NOMO-1 treated with dmso at 0.1 percent for 144 hours (cell line): ENCODE measurements around the gene SLIT3.

Experiments
- DNase-seq: peaks from one replicate; lab custom pipeline; 2025; ENCODE audit not compliant: unreplicated experiment; lab: John Stamatoyannopoulos, UW

SLIT3 gene

DNA sequence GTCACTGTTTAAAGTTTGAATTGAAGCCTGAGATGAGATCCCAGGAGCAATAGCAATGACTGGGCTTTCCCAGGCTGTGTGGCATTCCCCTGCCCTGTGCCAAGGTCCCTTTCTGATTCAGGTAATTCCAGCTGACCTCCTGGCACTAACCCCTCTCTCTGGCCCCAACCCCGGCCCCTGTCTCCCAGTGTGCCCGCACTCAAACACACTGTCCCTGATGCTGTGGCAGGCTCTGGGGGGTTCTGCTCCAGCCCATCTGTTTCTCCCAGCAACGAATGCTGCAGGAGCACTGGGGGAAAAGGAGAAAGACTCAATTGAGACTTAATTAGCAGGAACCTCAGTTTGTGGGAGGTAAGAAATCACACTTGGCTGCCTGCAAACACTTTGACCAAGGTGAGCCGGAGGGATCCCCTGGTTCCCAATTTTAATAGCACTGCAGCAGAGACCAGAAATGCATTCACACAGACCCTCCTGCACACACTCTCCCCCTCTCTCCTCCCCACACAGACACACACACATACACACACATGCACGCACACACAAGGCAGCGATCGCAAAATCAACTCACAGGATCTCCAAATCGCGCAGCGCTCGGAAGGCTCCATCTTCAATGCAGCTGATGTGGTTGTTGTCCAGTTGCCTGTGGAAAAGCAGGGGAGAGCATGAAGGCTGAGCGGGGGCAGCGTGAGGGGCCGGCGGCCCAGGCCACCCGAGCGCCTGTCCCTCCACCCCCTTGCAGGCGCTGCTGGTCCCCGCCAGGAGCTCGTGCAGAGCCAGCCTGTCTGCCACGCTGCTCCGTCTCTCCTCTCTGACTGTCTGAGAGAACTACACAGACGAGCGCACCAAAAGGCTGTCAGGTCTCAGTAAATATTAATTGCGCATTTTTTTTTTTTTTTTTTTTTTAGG lies 456.7 kb downstream of the SLIT3 start:
- no peak for DNase-seq

DNA sequence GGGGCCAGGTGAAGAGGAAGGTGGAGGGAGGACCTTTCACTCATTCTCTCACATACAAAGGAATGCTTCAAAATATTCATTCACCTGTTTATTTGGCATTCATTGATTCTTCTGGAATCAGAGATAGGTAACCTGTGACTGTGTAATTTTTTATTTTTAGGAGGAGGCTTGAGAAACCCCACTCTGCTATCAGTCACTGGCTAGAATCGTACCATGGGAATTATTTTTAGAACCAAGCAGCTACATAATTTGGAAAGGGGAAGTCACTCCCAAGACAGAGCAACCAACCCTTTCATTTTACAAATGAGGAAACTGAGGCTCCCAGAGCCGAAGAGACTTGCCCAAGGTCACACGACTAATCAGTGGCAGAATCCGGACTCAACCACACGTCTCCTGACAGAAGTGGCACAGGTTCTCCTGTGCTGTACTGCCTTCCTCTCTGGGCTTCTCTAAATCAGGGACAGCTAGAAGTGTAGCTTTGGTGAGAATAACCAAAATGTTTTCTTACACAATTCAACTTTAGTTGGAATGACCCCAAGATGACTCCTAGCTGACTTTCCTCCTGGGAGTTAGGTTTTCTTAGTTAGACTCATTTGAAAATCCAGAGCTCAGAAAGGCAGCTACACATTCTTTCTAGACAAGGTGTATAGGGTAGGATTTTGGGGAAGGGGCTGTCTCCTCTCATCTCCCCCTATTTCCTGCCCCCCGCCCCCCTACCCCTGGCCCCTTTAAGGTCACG lies 457.5 kb downstream of the SLIT3 start:
- no peak for DNase-seq

DNA sequence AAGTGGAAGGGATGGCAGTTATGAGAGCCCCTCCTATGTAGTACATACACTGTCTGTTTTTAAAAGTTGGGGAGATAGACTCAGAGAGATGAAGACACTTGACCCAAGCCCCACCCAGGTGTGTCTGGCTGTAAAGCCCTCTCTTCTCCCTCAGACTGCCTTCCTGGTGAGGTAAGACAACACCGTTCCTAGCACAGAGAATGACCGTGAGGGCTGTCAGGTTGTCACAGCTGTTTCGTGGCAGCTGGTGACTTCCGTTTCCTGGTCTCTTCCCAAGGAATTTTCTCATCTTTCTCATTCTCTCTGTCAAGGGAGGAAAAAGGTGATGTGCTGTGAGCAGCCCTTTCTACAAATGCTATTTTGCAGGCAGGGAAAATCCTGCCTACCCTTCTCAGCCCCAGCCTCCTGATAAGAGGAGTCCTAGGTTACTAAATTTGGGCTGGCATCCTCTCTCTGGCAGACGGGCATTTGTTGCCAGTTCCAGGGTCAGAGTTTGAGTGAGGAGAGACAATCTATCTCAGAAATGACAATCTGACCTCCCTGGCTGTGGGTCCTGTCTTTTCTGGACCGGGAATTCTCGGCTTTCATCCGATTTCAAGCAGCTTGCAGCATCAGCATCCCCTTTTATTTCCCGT lies 458.3 kb downstream of the SLIT3 start:
- no peak for DNase-seq

DNA sequence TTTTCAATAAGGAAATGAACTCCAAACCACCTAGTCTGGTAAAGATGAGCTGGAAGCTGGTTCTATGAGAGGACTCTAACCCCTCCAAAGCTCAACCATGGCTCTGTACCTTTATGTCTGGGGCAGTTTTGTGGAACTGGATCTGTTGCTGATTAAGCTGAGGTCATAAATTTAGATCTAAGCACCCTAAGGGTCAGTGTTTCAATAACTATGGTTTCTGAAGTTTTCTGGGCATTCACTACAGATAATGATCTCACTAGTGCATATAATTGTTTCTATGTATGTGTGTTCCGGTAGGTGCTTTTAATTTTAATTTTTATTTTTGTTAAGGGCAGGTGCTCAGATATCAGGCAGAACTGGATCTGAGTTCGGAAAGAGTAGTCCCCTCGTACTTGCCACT lies 463.1 kb downstream of the SLIT3 start:
- DNase-seq: no peak

DNA sequence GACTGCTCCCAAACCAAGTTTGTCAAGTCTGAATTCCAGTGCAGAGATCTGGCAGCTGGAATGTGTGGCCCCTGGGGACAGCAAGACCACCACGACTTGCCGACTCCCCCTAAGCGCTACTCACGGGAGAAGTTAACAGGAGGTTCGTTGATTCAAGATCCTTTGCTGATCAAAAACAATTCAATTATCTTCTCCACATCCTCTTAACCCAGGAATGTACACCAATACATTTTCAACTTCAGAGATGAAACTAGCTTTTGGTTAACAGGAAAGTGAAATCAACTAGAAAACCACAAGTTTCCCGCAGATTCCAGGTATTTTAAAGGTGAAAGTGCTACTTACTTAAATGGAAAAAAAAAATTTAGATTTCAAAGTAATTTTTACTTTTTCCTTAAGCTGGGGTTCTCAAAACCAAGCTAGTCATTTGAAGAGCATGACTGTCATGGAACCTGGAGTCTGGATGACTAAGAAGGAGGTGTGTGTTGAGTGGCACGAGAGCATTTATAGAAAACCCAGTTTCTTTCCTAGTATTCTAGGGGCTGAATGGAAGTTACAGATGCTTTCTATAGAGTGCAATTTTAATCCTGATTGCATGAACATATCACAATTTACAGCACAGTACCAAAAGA lies 464.2 kb downstream of the SLIT3 start:
- no peak for DNase-seq

DNA sequence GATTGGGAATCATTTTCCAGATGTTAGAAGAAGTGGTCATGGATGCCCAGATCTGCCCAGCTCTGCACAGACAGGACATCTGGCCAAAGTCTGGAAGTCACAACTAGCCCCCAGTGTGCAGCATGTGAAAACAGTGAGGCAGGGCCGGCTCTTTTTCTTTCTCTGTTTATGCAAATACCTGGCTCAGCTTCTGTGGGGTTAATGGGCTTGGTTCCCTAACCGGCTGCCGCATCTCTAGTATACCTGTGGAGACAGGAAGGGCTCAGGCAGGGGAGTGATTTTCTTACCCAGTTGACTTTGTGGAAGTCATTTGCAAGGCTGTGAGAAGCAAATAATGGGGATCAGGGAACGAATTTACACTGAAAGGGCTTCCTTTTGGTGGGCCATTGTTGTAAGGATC lies 467.0 kb downstream of the SLIT3 start:
- no peak for DNase-seq

DNA sequence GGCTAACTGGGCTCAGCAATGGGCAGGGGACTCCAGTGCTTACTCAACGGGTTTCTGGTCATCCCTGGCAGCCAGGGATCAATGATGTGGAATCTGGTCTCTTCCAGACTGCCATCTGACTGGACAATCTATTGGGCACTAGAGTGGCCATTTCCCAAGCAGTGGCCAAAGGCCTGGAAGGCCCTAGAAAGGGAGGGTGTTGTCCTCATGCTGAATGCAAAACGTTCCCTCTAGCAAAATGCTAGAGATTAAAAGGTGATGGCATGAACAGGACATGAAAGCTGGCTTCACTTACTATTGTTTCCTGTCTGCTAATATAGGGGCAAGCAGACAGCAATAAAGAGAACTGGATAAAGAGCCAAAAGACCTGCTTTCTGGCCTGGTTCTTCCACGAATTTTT lies 467.6 kb downstream of the SLIT3 start:
- no peak for DNase-seq

DNA sequence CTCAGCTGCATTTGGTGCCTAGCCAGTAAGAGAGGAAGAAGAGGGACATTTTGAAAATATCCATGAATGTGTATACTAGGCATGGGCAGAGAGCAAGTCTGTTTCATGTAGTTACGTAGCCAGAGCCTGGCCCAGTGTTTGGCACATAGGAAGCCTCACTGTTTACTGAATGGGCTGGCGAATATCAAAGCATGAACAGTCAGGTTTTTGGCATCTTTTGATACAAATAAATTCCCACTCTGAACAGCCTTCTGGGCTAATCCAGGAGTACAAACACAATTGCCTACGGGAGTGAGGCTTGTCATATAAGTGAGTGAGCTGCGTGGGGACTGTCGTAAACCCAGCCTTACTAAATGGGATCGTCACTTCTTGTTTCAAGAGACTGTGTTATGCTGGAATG lies 468.6 kb downstream of the SLIT3 start:
- no peak for DNase-seq

DNA sequence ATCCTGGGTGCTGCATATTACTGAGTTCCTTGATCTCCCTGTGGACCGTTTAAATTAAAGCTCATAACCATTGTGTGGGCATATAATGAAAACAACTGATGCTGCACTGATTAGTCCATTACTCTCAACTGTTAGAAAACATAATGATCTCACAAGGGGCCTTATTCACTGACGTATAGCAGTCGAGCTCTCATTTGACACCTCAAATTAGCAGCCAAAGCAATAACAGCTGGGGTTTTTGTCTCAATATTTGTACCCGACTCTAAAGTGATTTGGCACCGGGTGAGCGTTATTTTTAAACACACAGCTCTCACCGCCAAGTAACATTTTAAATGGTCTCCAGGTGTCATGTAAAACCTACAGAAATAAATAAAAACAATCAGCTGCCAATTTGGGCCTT lies 469.6 kb downstream of the SLIT3 start:
- no peak for DNase-seq

DNA sequence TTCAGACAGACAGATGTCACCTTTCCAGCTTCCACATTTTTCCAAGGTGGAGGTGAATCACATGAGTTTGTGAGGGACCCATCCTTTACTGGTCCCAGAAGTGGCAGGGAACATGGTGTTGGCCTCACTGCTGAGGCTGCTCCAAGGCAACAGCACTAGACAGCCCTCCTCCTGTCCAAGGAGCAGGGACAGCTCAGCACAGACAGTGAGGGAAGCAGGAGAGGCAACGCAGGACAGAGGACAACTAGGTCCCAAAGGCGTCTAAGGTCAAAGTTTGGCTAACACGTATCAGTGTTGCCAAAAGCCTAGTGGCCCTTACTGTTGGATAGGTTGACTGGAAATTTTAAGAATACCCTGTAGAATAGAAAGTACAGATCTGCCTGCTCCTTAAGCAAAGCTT lies 470.1 kb downstream of the SLIT3 start:
- no peak for DNase-seq

DNA sequence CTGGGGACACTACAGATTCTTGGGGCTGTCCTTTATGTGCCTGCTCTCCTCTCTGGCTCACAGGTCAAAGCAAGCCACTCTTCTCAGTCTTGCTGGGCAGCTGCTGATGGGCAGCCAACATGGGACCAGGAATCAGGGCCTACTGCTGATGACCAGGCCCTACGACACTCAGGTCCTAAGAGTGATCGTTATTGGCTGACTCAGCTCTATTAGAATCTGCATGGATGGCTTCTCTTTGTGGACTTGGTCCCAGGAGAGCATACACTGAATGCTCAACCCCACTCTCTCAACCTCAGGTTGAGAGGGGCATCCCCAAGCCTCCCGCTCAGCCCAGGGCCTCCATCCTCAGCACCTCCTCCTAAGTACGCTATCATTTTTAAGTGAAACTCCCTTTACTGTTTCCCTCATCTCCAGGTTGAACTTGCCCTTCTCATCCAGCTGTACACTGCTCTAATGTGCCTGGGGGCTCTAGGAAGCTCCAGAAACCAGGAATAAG lies 471.0 kb downstream of the SLIT3 start:
- no peak for DNase-seq

DNA sequence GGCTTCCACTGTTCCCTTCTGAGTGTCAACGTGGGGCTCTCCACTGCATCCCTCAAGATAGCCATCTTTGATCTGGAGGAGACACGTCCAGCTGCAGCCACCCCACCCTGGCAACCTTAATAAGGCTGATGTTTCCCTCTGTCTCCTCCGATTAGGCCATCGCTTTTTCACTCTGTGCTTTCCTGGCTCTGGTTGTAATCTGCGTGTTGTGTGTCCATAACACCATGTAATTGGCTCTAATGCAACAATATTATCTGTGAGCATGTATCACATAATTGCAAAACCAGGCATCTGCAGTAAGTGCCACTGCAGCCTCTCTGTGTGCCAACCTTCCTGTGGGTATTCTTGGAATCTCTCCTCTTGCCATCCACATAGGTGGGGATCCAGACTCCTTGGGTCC lies 471.9 kb downstream of the SLIT3 start:
- DNase-seq: no peak

DNA sequence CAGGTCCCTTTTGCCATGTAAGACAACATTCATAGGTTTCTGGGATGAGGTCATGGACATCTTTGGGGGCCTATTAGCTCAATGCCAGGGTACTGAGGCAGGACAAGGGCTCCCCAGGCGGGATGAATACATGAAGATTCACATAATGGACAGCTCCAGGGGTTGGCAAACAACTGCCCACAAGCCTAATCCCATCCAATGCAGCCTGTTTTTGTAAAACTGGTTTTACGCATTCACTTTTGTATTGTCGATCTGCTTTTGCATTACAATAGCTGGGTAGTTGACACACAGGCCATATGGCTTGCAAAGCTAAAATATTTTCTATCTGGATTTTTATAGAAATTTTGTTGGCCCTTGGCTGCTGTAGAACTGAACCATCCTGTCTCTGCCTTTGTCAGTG lies 473.3 kb downstream of the SLIT3 start:
- no peak for DNase-seq

DNA sequence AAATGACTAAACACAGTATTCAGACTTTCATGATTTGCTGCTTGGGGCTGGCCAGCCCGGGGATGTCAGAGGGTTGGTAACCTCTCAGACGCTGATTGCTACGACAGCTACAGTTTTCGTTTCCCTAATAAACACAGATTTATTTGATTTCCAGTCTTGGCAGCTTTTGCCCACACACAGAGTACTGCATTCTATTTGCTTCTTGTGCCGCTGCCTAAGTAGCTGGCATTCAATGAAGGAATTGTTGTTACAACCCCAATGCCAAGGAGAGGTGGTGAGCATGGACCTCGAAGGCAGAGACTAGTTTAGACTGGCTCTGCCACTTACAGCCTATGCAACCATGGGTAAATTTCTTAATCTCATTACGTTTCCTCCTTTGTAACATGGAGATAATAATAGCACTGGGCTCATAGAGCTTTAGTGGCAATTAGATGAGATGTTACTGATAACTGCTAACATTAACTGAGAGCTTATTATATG lies 474.7 kb downstream of the SLIT3 start:
- DNase-seq: no peak

DNA sequence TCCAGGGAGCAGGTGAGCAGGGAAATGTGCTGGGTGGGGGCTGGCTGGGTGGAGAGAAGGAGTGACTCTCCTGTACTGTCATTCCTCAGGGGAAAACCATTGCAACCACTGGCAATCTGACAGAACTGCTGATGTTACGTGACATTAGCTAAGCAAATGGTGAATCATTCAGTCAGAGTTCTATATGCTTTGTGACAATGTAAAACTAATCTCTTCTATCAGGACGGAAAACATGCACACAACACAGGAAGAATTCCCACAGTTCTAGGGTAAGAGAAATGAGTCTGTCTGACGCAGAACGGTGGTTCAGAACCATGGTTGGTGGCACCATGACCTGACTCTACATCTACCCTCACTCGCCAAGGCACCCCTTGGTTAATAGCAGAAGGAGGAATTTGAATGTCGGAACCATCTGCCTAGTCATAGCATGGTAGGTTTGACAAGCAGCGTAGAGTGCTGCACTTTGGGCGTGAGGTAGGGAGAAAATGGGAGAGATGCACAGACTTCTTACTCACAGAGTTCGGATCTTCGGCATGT lies 478.1 kb downstream of the SLIT3 start:
- no peak for DNase-seq

DNA sequence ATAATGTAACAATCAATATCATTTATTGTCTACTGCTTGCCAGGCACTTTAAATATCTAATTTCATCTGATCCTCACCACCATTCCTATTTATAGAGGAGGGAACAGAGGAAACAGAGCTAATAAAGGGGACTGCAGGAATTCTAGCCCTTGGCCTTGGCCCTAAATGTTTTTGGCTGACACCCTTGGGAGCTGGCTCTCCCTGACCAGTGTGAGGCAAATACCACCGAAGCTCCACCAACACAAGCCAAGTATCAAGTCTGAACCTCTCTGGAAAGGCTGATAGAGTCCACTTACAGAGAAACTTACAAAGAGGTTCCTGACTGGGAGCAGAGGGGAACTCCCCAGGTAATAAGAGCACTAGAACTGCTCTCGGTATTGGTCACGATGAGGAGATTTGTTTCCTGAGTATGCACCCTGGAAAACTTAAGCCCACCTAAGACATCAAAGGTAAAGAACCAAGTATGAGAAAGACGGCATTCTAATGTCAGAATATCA lies 478.6 kb downstream of the SLIT3 start:
- no peak for DNase-seq

DNA sequence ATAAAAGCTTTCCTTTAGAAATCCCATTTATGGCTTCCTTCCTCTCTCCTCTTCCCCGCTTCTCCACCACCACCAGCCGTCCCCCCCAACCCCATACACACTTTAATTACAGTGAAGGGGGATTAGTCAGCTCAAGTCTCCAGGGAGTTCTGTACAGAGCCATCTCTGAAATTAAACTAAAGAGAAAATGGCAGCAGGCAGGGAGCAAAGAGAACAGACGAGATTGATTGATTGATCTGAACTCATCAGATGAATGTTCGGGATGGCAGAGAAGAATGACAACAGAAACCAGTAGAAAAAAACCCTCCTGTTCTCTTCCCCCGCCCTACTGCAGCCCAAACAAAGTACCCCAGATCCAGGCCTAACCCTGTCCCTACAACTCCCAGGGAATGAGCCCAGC lies 480.1 kb downstream of the SLIT3 start:
- no peak for DNase-seq

DNA sequence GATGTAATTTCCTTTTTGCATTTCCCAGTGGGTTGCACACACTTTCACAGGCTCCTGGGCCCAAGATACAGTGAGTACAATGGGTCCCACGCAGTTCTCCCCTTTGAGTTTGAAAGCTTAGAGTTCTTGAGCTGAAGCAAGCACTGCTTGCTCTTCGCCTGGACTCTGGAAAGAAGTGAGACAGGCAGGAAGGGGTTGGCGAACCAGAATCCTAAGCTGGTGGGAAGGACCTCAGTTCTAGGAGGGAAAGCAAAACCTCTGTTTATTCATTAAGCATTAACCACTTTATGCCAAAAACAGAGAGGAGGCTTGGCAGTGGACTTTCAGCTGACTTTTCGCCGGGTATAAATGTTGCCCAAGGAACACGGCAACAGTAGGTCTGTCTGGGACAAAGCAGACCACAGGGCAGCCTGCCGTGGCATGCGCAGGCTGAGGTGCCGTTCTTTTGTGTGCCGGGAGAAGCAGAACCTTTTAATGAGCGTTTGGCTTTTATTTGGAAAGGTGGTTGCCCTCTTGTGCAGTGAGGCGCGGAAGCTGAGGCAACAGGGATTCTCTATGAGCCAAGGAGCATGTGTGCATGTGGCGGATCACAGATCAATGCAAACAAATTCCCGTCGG lies 481.8 kb downstream of the SLIT3 start:
- no peak for DNase-seq

DNA sequence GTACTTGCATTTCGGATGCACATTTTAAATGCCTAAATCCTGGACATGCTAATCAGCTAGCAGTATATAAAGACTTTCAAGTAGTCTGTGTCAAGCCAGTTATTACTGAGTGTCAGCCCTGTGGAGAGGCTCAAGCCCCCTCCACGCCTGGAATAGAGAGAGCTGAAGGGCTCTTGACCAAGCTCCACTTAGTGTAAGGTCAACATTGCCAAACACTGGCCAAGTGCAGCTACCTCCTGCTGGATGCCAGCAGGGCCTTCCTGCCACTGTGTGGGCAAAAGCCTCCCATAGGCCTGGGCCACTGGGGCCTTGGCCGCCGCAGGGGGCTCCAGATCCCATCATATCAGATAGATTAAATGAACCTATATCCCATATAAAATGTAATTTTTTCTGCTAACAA lies 482.4 kb downstream of the SLIT3 start:
- DNase-seq: no peak

DNA sequence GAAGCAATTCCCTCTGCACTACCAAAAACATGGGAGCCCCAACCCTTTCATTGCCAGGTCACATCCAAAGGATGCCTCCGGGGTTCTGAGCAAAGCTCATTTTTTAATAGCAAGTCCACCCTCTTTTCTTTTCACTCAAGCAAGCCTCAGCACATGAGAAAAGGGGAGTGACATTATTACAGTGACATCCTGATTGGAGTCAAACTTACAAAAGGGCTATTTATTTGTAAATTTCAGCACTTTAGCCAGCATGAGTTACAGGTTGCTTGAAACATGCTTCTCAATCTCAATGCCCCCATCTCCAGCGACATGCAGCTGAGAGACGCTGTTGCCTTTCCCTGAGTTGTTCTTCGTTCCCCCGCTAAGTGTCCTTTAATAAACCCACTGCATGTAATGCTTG lies 483.3 kb downstream of the SLIT3 start:
- DNase-seq: no peak
